Pulmonary artery endothelial cell (primary cell): ENCODE measurements around the gene DYDC2. TPM values are rescaled to one million over a fixed set of nuclear protein-coding genes. Genes with fewer than 3 reads are reported as not detected.
"Not testable (repeated sequence)": the region's sequence is repeated elsewhere in the genome, so short reads cannot be mapped to it uniquely, and the experiment has no call there.

ENCODE experiments used
- DNase-seq: peaks from one replicate; pipeline ENCODE4 v3.0.0-alpha.2; 2011; ENCODE audit warnings: low read depth, low spot score
- total RNA-seq: library from RNA; depleted of rRNA; stranded (reverse); fragments of >200 nt; gene quantifications from 2 replicates; pipeline ENCODE4 v1.2.3, GENCODE V29; 2014

DYDC2 gene
- total RNA-seq, 1 donor from 2014 or later, result not detected

- DNase-seq, result no peak
Observed at GRCh38 chr10:80413271-80413996, 56.9 kb downstream of the DYDC2 start.

DNA sequence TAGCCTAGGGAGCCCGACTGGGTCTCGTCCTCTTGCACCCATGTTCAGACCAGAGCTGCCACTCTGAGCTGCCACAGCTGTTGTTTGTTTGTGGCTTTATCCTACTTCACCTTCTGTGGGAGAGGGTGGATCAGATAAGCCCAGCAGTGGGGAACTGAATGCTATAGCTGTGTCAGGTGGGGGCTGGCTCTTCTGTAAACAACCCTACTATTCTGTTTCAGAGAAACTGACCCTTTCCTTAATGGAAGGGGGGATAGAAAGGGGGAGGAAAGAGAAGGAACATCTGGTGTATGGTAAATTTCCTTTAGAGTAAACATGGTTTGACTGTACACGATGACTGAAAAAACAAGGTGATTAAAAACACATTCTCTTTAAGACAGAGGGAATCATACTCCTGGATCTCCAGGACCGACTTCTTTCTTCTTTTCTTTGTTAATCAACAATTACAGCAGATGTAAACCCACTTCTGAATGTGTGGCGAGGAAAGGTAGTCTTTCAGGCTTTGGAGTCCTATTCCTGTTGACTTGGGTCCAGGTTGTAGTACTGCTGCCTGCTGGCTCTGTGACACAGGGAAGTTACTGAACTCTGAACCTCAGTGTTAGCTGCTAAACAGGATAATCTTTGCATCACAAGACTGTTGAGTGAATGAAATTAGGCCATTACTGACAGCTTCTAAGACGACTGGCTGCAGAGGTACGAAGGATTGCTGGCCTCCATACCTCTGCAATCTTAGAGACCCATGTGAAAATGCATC, 57.7 kb downstream of the DYDC2 start:
- DNase-seq, result no peak

- DNase-seq, result no peak
Observed at GRCh38 chr10:80415734-80416478, 59.3 kb downstream of the DYDC2 start.

DNA sequence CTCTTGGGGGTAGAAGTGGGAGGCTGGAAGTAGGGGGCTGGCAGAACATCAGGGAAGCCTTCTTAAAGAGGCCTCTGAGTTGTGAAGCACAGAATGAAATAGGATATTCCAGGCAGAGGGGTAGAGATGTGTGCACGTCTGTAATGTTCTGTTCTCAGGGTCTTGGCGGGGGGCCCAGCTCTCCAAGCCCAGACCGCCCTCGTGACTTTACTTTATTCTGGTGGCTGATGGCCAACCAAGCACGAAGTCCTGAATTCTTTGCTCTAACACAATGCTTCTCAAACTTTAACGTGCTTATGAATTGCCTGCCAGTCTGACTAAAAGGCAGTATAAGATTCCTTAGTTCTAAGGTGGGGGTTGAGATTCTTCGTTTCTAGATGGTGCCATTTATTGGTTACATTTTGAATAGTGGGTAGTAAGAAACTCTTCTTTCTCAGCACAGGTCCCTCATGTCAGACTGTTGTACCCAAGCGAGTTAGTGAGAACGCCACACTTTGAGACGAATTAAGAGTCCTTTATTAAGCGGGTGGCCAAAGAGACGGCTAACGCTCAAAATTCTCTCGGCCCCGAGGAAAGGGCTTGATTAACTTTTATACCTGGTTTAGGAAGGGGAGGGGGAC, 60.0 kb downstream of the DYDC2 start:
- DNase-seq, result peak; percentile 37

- not testable (repeated sequence) for DNase-seq
Observed at GRCh38 chr10:80417256-80417655, 60.7 kb downstream of the DYDC2 start.

Other genes starting within 250 kb of the DYDC2 start
- 5.3 and 8.2 TPM in 2 replicates for gene PLAC9, start 224.1 kb upstream of the DYDC2 start, total RNA-seq
- gene ANXA11, start 151.2 kb upstream of the DYDC2 start, total RNA-seq, result 35.8 and 41.9 TPM in 2 replicates
- not detected in 2 replicates for gene MAT1A, start 67.1 kb upstream of the DYDC2 start, total RNA-seq
- gene DYDC1, start within 50 bp of the DYDC2 start, total RNA-seq, result not detected in 2 replicates
- 87.0 and 219 TPM in 2 replicates for gene PRXL2A, start 51.8 kb downstream of the DYDC2 start, total RNA-seq
- 88.0 and 124 TPM in 2 replicates for gene TSPAN14, start 97.5 kb downstream of the DYDC2 start, total RNA-seq
- under 0.01 TPM in 1 of 2 replicates, not detected in the other for gene SH2D4B, start 181.1 kb downstream of the DYDC2 start, total RNA-seq